WTC11 (cell line): ENCODE measurements around the gene CAMSAP1. TPM values are rescaled to one million over a fixed set of nuclear protein-coding genes. Genes with fewer than 3 reads are reported as not detected.
A peak's percentile ranks its signal among the peaks of the same experiment; 100 is the strongest.

Source experiments
- ATAC-seq: fragments of 200-7000 bp; cut with Tn5 transposase; 2 replicates; pipeline ENCODE4 v1.10.0; 2021; ENCODE audit warnings: mild to moderate bottlenecking, moderate library complexity
- CTCF ChIA-PET: fragments of 300-600 bp; sonication (Branson Sonifier 250); formaldehyde crosslinking; loops from one replicate; lab custom pipeline; 2021; ENCODE audit warnings: antibody characterized with exemption; lab: Charles Lee
- POLR2A ChIA-PET: fragments of 350-600 bp; sonication (Branson Sonifier 250); formaldehyde crosslinking; loops from one replicate; lab custom pipeline; 2021; ENCODE audit warnings: antibody characterized with exemption; lab: Charles Lee
- DNase-seq: peaks from one replicate; pipeline ENCODE4 v3.0.0; 2021; ENCODE audit warnings: low spot score
- H3K27ac Mint-ChIP-seq: 2 replicates; pipeline ENCODE4 v1.8.0; 2021; ENCODE audit warnings: mixed read lengths
- H3K27me3 Mint-ChIP-seq: 2 replicates; pipeline ENCODE4 v1.8.0; 2021; ENCODE audit warnings: low read depth, mild to moderate bottlenecking, moderate library complexity, mixed read lengths
- H3K36me3 Mint-ChIP-seq: 2 replicates; pipeline ENCODE4 v1.8.0; 2021; ENCODE audit warnings: mixed read lengths
- H3K4me1 Mint-ChIP-seq: 2 replicates; pipeline ENCODE4 v1.8.0; 2022; ENCODE audit warnings: mixed read lengths
- H3K4me3 Mint-ChIP-seq: 2 replicates; pipeline ENCODE4 v1.8.0; 2021; ENCODE audit warnings: mild to moderate bottlenecking, moderate library complexity, mixed read lengths
- H3K9me3 Mint-ChIP-seq: 2 replicates; pipeline ENCODE4 v1.8.0; 2021; ENCODE audit warnings: mixed read lengths
- CREB1 ChIP-seq: sonication (generic); formaldehyde crosslinking; IDR thresholded peaks from 2 replicates; pipeline ENCODE4 v1.8.0; 2023; ENCODE audit warnings: mild to moderate bottlenecking, missing genetic modification reagents
- CREM ChIP-seq: sonication (generic); formaldehyde crosslinking; IDR thresholded peaks from 2 replicates; pipeline ENCODE4 v1.8.1; 2022; ENCODE audit warnings: mild to moderate bottlenecking, missing genetic modification reagents, moderate library complexity
- HMGA2 ChIP-seq: fragments of 250-450 bp; sonication (Bioruptor Pico); IDR thresholded peaks from 2 replicates; pipeline ENCODE4 v1.4.0; 2021; ENCODE audit warnings: mild to moderate bottlenecking, moderate library complexity
- JAZF1 ChIP-seq: fragments of 250-450 bp; sonication (Bioruptor Pico); IDR thresholded peaks from 2 replicates; pipeline ENCODE4 v1.9.0; 2021; ENCODE audit warnings: moderate library complexity, mild to moderate bottlenecking, inconsistent platforms
- JUN ChIP-seq: sonication (generic); formaldehyde crosslinking; IDR thresholded peaks from 2 replicates; pipeline ENCODE4 v1.8.0; 2023; ENCODE audit warnings: mild to moderate bottlenecking, missing genetic modification reagents
- MXD4 ChIP-seq: fragments of 250-450 bp; sonication (Bioruptor Pico); IDR thresholded peaks from 2 replicates; pipeline ENCODE4 v1.8.0; 2021; ENCODE audit warnings: mild to moderate bottlenecking, moderate library complexity, borderline replicate concordance
- MYBL2 ChIP-seq: sonication (generic); formaldehyde crosslinking; IDR thresholded peaks from 2 replicates; pipeline ENCODE4 v1.8.1; 2023; ENCODE audit warnings: mild to moderate bottlenecking, moderate library complexity, missing genetic modification reagents
- NFATC4 ChIP-seq: fragments of 250-450 bp; sonication (Bioruptor Pico); IDR thresholded peaks from 2 replicates; pipeline ENCODE4 v1.9.0; 2021; ENCODE audit warnings: mild to moderate bottlenecking
- NFE2L1 ChIP-seq: sonication (generic); formaldehyde crosslinking; IDR thresholded peaks from 2 replicates; pipeline ENCODE4 v1.8.1; 2023; ENCODE audit warnings: missing genetic modification reagents
- NFYB ChIP-seq: sonication (generic); formaldehyde crosslinking; conservative IDR thresholded peaks from 2 replicates; pipeline ENCODE4 v1.8.0; 2022; ENCODE audit warnings: low read depth, missing genetic modification reagents
- PRRX2 ChIP-seq: fragments of 250-450 bp; sonication (Bioruptor Pico); IDR thresholded peaks from 2 replicates; pipeline ENCODE4 v1.8.0; 2021; ENCODE audit warnings: mild to moderate bottlenecking
- SP1 ChIP-seq: sonication (generic); formaldehyde crosslinking; conservative IDR thresholded peaks from 2 replicates; pipeline ENCODE4 v1.8.1; 2022; ENCODE audit warnings: missing genetic modification reagents
- TCF7 ChIP-seq: sonication (generic); formaldehyde crosslinking; IDR thresholded peaks from 2 replicates; pipeline ENCODE4 v1.8.0; 2022; ENCODE audit warnings: mild to moderate bottlenecking, low read depth, missing genetic modification reagents, moderate library complexity
- TEAD1 ChIP-seq: sonication (generic); formaldehyde crosslinking; IDR thresholded peaks from 2 replicates; pipeline ENCODE4 v1.8.0; 2022; ENCODE audit warnings: mild to moderate bottlenecking, missing genetic modification reagents
- TEAD4 ChIP-seq: sonication (generic); formaldehyde crosslinking; IDR thresholded peaks from 2 replicates; pipeline ENCODE4 v1.8.0; 2022; ENCODE audit warnings: mild to moderate bottlenecking, missing genetic modification reagents
- TP53 ChIP-seq: sonication (generic); formaldehyde crosslinking; IDR thresholded peaks from 2 replicates; pipeline ENCODE4 v1.8.1; 2023; ENCODE audit warnings: mild to moderate bottlenecking, missing genetic modification reagents
- ZBTB21 ChIP-seq: sonication (generic); formaldehyde crosslinking; IDR thresholded peaks from 2 replicates; pipeline ENCODE4 v1.8.1; 2023; ENCODE audit warnings: mild to moderate bottlenecking, missing genetic modification reagents, borderline replicate concordance
- ZNF121 ChIP-seq: sonication (generic); formaldehyde crosslinking; IDR thresholded peaks from 2 replicates; pipeline ENCODE4 v1.8.0; 2023; ENCODE audit warnings: missing genetic modification reagents
- ZNF138 ChIP-seq: sonication (generic); formaldehyde crosslinking; conservative IDR thresholded peaks from 2 replicates; pipeline ENCODE4 v1.8.1; 2022; ENCODE audit warnings: mild to moderate bottlenecking, moderate library complexity, missing genetic modification reagents
- ZNF263 ChIP-seq: sonication (generic); formaldehyde crosslinking; IDR thresholded peaks from 2 replicates; pipeline ENCODE4 v1.8.1; 2022; ENCODE audit warnings: low read depth, mild to moderate bottlenecking, moderate library complexity, missing genetic modification reagents
- ZNF396 ChIP-seq: fragments of 250-450 bp; sonication (Bioruptor Pico); IDR thresholded peaks from 2 replicates; pipeline ENCODE4 v1.8.0; 2021; ENCODE audit warnings: mild to moderate bottlenecking, moderate library complexity, borderline replicate concordance
- total RNA-seq: library from RNA; stranded (reverse); gene quantifications from 3 replicates; pipeline ENCODE4 v1.2.3, GENCODE V29; 2021
- TF ChIP-seq, protein P1 (sequence below): sonication (generic); formaldehyde crosslinking; IDR thresholded peaks from 2 replicates; pipeline ENCODE4 v1.8.1; 2023; ENCODE audit warnings: mild to moderate bottlenecking, missing genetic modification reagents
- TF ChIP-seq, protein P2 (sequence below): sonication (generic); formaldehyde crosslinking; IDR thresholded peaks from 2 replicates; pipeline ENCODE4 v1.8.0; 2022; ENCODE audit warnings: mild to moderate bottlenecking, missing genetic modification reagents
- TF ChIP-seq, protein P3 (sequence below): fragments of 250-450 bp; sonication (Bioruptor Pico); IDR thresholded peaks from 2 replicates; pipeline ENCODE4 v1.9.0; 2021; ENCODE audit warnings: mild to moderate bottlenecking
- TF ChIP-seq, protein P4 (sequence below): fragments of 250-450 bp; sonication (Bioruptor Pico); IDR thresholded peaks from 2 replicates; pipeline ENCODE4 v1.9.0; 2021; ENCODE audit warnings: mild to moderate bottlenecking
- TF ChIP-seq, protein P5 (sequence below): sonication (generic); formaldehyde crosslinking; IDR thresholded peaks from 2 replicates; pipeline ENCODE4 v1.8.1; 2023; ENCODE audit warnings: mild to moderate bottlenecking, missing genetic modification reagents, borderline replicate concordance

The CAMSAP1 gene
- total RNA-seq, 1 experiment from 2014 or later = 40.5 TPM

DNA sequence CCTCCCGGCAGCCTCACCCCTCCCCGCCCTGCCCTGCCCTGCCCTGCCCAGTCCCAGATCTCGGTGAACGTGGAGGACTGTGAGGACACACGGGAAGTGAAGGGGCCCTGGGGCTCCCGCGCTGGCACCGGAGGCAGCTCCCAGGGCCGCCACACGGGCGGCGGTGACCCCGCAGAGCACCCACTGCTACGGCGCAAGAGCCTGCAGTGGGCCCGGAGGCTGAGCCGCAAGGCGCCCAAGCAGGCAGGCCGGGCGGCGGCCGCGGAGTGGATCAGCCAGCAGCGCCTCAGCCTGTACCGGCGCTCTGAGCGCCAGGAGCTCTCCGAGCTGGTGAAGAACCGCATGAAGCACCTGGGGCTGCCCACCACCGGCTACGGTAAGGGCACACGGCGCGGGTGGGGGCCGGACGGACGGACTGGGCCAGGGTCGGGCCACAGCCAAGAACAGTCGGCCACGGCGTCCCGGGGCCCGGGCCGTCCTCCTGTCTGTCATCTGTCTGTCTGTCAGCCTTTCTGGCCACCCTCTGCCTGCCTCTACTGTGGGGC, 121.1 kb downstream of the CAMSAP1 start:
- H3K9me3 Mint-ChIP-seq = no peaks in the 10 kb centered on the region
- no peaks in the 10 kb centered on the region for H3K36me3 Mint-ChIP-seq
- POLR2A ChIA-PET = no interaction called here

DNA sequence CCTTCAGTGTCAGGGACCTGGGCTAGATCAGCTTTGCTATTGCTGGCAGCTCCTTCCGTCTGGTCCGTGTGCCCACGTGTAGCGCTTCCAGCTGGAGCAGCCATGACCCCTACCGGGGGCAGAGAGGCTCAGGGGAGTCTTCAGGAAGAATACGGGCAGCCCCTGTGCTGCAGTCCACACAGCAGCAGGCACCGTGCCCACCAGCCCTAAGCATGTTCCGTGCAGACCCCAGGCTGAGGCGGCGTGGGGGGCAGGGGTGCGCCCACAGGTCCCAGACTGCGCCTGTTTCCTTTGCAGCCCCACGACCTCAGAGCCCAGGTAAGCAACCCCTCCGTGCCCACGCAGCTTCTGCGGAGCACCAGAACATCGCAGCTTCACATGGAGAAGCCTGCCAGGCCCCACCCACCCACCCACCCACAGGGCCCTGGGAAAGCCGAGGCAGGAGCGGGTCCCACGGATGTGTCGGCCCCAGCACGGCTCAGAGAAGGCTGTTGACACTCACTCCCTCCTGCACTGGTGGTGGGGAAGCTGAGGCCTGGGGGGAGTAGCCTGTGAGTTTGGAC, 122.3 kb downstream of the CAMSAP1 start:
- Mint-ChIP-seq H3K27me3 (no peaks in the 10 kb centered on the region), H3K27ac (no peak overlapping the region), H3K9me3 (no peaks in the 10 kb centered on the region), H3K36me3 (no peaks in the 10 kb centered on the region), H3K4me1 (no peaks in the 10 kb centered on the region), H3K4me3 (no peak overlapping the region)
- ATAC-seq (no peak), DNase-seq (no peak)
- POLR2A ChIA-PET = no interaction called here
- CTCF ChIA-PET = interaction anchor here (1.4 to 3.3 kb wide), 2 partner anchors 13 to 114 kb away, joined by 3 to 14 read pairs; no protein-coding TSS in a partner anchor
- no peak for TF ChIP-seq MXD4
- no peak for TF ChIP-seq PRRX2
- TF ChIP-seq JAZF1 = no peak
- TF ChIP-seq NFE2L1 (CRISPR knock-in tag) = no peak
- TF ChIP-seq NFATC4 (CRISPR knock-in tag) = no peak
- no peak for TF ChIP-seq JUN (CRISPR knock-in tag)
- no peak for TF ChIP-seq ZNF396
- TF ChIP-seq MYBL2 (CRISPR knock-in tag) = no peak
- no peak for TF ChIP-seq CREM (CRISPR knock-in tag)
- TF ChIP-seq ZNF263 (CRISPR knock-in tag) = no peak
- no peak for TF ChIP-seq TCF7
- no peak for TF ChIP-seq ZNF138 (CRISPR knock-in tag)
- no peak for TF ChIP-seq TP53 (CRISPR knock-in tag)
- no peak for TF ChIP-seq HMGA2
- TF ChIP-seq, protein P1, sequence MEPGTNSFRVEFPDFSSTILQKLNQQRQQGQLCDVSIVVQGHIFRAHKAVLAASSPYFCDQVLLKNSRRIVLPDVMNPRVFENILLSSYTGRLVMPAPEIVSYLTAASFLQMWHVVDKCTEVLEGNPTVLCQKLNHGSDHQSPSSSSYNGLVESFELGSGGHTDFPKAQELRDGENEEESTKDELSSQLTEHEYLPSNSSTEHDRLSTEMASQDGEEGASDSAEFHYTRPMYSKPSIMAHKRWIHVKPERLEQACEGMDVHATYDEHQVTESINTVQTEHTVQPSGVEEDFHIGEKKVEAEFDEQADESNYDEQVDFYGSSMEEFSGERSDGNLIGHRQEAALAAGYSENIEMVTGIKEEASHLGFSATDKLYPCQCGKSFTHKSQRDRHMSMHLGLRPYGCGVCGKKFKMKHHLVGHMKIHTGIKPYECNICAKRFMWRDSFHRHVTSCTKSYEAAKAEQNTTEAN (CRISPR knock-in tag) = no peak
- TF ChIP-seq, protein P2, sequence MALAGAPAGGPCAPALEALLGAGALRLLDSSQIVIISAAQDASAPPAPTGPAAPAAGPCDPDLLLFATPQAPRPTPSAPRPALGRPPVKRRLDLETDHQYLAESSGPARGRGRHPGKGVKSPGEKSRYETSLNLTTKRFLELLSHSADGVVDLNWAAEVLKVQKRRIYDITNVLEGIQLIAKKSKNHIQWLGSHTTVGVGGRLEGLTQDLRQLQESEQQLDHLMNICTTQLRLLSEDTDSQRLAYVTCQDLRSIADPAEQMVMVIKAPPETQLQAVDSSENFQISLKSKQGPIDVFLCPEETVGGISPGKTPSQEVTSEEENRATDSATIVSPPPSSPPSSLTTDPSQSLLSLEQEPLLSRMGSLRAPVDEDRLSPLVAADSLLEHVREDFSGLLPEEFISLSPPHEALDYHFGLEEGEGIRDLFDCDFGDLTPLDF (CRISPR knock-in tag) = no peak

More for the DNA sequence above, 121.1 kb downstream of the CAMSAP1 start:
- no peak overlapping the region for H3K4me3 Mint-ChIP-seq
- ATAC-seq = peak; percentile 45
- H3K27ac Mint-ChIP-seq = no peak overlapping the region
- H3K27me3 Mint-ChIP-seq = no peaks in the 10 kb centered on the region
- TF ChIP-seq CREB1 (CRISPR knock-in tag) (no peak), TEAD1 (no peak), NFYB (CRISPR knock-in tag) (no peak), SP1 (CRISPR knock-in tag) (no peak), ZBTB21 (CRISPR knock-in tag) (no peak), ZNF121 (CRISPR knock-in tag) (no peak), CREM (CRISPR knock-in tag) (no peak), TEAD4 (CRISPR knock-in tag) (no peak), NFATC4 (CRISPR knock-in tag) (no peak)
- TF ChIP-seq, protein P3, sequence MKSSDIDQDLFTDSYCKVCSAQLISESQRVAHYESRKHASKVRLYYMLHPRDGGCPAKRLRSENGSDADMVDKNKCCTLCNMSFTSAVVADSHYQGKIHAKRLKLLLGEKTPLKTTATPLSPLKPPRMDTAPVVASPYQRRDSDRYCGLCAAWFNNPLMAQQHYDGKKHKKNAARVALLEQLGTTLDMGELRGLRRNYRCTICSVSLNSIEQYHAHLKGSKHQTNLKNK (CRISPR knock-in tag) = no peak
- TF ChIP-seq, protein P4, sequence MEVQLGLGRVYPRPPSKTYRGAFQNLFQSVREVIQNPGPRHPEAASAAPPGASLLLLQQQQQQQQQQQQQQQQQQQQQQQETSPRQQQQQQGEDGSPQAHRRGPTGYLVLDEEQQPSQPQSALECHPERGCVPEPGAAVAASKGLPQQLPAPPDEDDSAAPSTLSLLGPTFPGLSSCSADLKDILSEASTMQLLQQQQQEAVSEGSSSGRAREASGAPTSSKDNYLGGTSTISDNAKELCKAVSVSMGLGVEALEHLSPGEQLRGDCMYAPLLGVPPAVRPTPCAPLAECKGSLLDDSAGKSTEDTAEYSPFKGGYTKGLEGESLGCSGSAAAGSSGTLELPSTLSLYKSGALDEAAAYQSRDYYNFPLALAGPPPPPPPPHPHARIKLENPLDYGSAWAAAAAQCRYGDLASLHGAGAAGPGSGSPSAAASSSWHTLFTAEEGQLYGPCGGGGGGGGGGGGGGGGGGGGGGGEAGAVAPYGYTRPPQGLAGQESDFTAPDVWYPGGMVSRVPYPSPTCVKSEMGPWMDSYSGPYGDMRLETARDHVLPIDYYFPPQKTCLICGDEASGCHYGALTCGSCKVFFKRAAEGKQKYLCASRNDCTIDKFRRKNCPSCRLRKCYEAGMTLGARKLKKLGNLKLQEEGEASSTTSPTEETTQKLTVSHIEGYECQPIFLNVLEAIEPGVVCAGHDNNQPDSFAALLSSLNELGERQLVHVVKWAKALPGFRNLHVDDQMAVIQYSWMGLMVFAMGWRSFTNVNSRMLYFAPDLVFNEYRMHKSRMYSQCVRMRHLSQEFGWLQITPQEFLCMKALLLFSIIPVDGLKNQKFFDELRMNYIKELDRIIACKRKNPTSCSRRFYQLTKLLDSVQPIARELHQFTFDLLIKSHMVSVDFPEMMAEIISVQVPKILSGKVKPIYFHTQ (CRISPR knock-in tag) = no peak
- TF ChIP-seq, protein P5, sequence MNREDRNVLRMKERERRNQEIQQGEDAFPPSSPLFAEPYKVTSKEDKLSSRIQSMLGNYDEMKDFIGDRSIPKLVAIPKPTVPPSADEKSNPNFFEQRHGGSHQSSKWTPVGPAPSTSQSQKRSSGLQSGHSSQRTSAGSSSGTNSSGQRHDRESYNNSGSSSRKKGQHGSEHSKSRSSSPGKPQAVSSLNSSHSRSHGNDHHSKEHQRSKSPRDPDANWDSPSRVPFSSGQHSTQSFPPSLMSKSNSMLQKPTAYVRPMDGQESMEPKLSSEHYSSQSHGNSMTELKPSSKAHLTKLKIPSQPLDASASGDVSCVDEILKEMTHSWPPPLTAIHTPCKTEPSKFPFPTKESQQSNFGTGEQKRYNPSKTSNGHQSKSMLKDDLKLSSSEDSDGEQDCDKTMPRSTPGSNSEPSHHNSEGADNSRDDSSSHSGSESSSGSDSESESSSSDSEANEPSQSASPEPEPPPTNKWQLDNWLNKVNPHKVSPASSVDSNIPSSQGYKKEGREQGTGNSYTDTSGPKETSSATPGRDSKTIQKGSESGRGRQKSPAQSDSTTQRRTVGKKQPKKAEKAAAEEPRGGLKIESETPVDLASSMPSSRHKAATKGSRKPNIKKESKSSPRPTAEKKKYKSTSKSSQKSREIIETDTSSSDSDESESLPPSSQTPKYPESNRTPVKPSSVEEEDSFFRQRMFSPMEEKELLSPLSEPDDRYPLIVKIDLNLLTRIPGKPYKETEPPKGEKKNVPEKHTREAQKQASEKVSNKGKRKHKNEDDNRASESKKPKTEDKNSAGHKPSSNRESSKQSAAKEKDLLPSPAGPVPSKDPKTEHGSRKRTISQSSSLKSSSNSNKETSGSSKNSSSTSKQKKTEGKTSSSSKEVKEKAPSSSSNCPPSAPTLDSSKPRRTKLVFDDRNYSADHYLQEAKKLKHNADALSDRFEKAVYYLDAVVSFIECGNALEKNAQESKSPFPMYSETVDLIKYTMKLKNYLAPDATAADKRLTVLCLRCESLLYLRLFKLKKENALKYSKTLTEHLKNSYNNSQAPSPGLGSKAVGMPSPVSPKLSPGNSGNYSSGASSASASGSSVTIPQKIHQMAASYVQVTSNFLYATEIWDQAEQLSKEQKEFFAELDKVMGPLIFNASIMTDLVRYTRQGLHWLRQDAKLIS (CRISPR knock-in tag) = no peak
- H3K4me1 Mint-ChIP-seq = no peaks in the 10 kb centered on the region
- CTCF ChIA-PET = interaction anchor here (1.5 to 5.4 kb wide), 2 partner anchors 12 to 171 kb away, joined by 4 to 27 read pairs; no protein-coding TSS in a partner anchor
- DNase-seq = no peak
